Stimulated activated CD8-positive, alpha-beta memory T cell treated with anti-CD3 and anti-CD28 coated beads, Interleukin-4, amount 100 ng/mL, for 1 hour (primary cell): ENCODE data around the gene NUDT14.

Experiments
- DNase-seq, 2 donors: peaks; one replicate each; pipeline ENCODE4 v3.0.0-alpha.2; 2020; ENCODE audit warnings: low read depth in 2 of 2, low spot score in 1 of 2

The NUDT14 gene

GRCh38 chr14:105147671-105148603, 33.2 kb downstream of the NUDT14 start:
- no peak for DNase-seq

- no peak for DNase-seq
These were observed 34.0 kb downstream of the NUDT14 start for GRCh38 chr14:105146976-105147635.

GRCh38 chr14:105146181-105146975, 34.7 kb downstream of the NUDT14 start:
- no peak for DNase-seq

- DNase-seq, result no peak
These were observed 35.5 kb downstream of the NUDT14 start for GRCh38 chr14:105145381-105146180.

- no peak for DNase-seq
These were observed 36.3 kb downstream of the NUDT14 start for GRCh38 chr14:105144666-105145380.

GRCh38 chr14:105144026-105144665, 37.0 kb downstream of the NUDT14 start:
- DNase-seq, result no peak

GRCh38 chr14:105143451-105144025, 37.6 kb downstream of the NUDT14 start:
- DNase-seq, result no peak

GRCh38 chr14:105142651-105143450, 38.3 kb downstream of the NUDT14 start:
- DNase-seq, result no peak

GRCh38 chr14:105141486-105142281, 39.4 kb downstream of the NUDT14 start:
- DNase-seq, result no peak

- DNase-seq, result no peak
These were observed 40.1 kb downstream of the NUDT14 start for GRCh38 chr14:105141026-105141425.

- no peak for DNase-seq
These were observed 40.5 kb downstream of the NUDT14 start for GRCh38 chr14:105140581-105140980.

- no peak for DNase-seq
These were observed 41.3 kb downstream of the NUDT14 start for GRCh38 chr14:105139831-105140239.

- DNase-seq, result no peak
These were observed 41.8 kb downstream of the NUDT14 start for GRCh38 chr14:105139212-105139825.

- DNase-seq, result no peak
These were observed 42.5 kb downstream of the NUDT14 start for GRCh38 chr14:105138551-105139111.

GRCh38 chr14:105138021-105138541, 43.0 kb downstream of the NUDT14 start:
- DNase-seq, result no peak

- no peak for DNase-seq
These were observed 43.6 kb downstream of the NUDT14 start for GRCh38 chr14:105137481-105138020.
